HepG2 (cell line): ENCODE data around the gene STMN1. TPM values are rescaled to one million over a fixed set of nuclear protein-coding genes. Genes with fewer than 3 reads are reported as not detected.

Source experiments
- CBFB ChIP-seq: sonication (generic); formaldehyde crosslinking; IDR thresholded peaks from 2 replicates; pipeline ENCODE4 v1.4.0; 2020; ENCODE audit warnings: missing genetic modification reagents
- CEBPG ChIP-seq: IDR thresholded peaks from 2 replicates; pipeline ENCODE4 v1.6.1; 2016
- FOXM1 ChIP-seq: sonication (generic); formaldehyde crosslinking; IDR thresholded peaks from 2 replicates; pipeline ENCODE4 v1.5.0; 2020; ENCODE audit warnings: missing genetic modification reagents
- HOXD1 ChIP-seq: sonication (generic); formaldehyde crosslinking; IDR thresholded peaks from 2 replicates; pipeline ENCODE4 v1.5.0; 2020; ENCODE audit warnings: missing genetic modification reagents
- KAT7 ChIP-seq: IDR thresholded peaks from 2 replicates; pipeline ENCODE4 v1.6.1; 2018; ENCODE audit warnings: borderline replicate concordance, missing compliant biosample characterization
- KLF9 ChIP-seq: IDR thresholded peaks from 2 replicates; pipeline ENCODE4 v1.6.1; 2016; ENCODE audit warnings: low read depth
- PHF20 ChIP-seq: sonication (generic); formaldehyde crosslinking; IDR thresholded peaks from 2 replicates; pipeline ENCODE4 v1.5.0; 2020; ENCODE audit warnings: mild to moderate bottlenecking, missing genetic modification reagents
- SOX13 ChIP-seq, 3 experiments: fragments of 450-650 bp in 1 of 3; sonication (generic) in 1 of 3; formaldehyde crosslinking in 1 of 3; IDR thresholded peaks in 2 of 3; conservative IDR thresholded peaks in 1 of 3; 2 replicates each; pipeline versions ENCODE4 v1.5.0 to v1.6.1; 2016 to 2020; ENCODE audit warnings: antibody characterized with exemption in 1 of 3, mild to moderate bottlenecking in 1 of 3, missing compliant biosample characterization in 1 of 3, missing genetic modification reagents in 1 of 3, moderate library complexity in 1 of 3
- ZFP37 ChIP-seq: sonication (generic); formaldehyde crosslinking; IDR thresholded peaks from 2 replicates; pipeline ENCODE4 v1.4.0; 2020; ENCODE audit warnings: missing genetic modification reagents, borderline replicate concordance
- ZNF451 ChIP-seq: sonication (generic); formaldehyde crosslinking; IDR thresholded peaks from 2 replicates; pipeline ENCODE4 v1.5.0; 2020; ENCODE audit warnings: mild to moderate bottlenecking, missing genetic modification reagents
- ZNF660 ChIP-seq: sonication (generic); formaldehyde crosslinking; IDR thresholded peaks from 2 replicates; pipeline ENCODE4 v1.5.1; 2020; ENCODE audit warnings: mild to moderate bottlenecking, low read depth, missing genetic modification reagents, borderline replicate concordance
- polyA plus RNA-seq, 8 experiments: library from polyadenylated mRNA; depleted of rRNA in 3 of 8; stranded (reverse) in 7 of 8; unstranded in 1 of 8; fragments of >200 nt; fragmentation: Illumina TruSeq in 4 of 8; extraction: Trizol in 4 of 8; gene quantifications; 2 replicates each; pipeline versions ENCODE4 v1.2.1 to v1.2.3, GENCODE V29; 2011 to 2016; ENCODE audit warnings: low read depth in 4 of 8, missing spikeins in 1 of 8, mixed read lengths in 1 of 8; ENCODE audit not compliant: insufficient read depth in 1 of 8
- total RNA-seq, 5 experiments: library from RNA; depleted of rRNA; stranded (reverse); fragments of >200 nt; fragmentation: Illumina TruSeq; extraction: Trizol; gene quantifications; 2 replicates each; pipeline ENCODE4 v1.2.3, GENCODE V29; 2016; ENCODE audit warnings: low read depth in 1 of 5
- TF ChIP-seq, protein P1 (sequence below): sonication (generic); formaldehyde crosslinking; IDR thresholded peaks from 2 replicates; pipeline ENCODE4 v1.4.0; 2020; ENCODE audit warnings: missing genetic modification reagents
- TF ChIP-seq, protein P2 (sequence below): IDR thresholded peaks from 2 replicates; pipeline ENCODE4 v1.6.1; 2016; ENCODE audit warnings: mild to moderate bottlenecking
- TF ChIP-seq, protein P3 (sequence below): sonication (generic); formaldehyde crosslinking; IDR thresholded peaks from 2 replicates; pipeline ENCODE4 v1.4.0; 2020; ENCODE audit warnings: mild to moderate bottlenecking, missing genetic modification reagents

Gene STMN1
- total and polyA plus RNA-seq, 2 of the 13 experiments (the other 11 are each of a cell fraction or from before 2014, with no cell fraction given), result 45.9 to 409 TPM

GRCh38 chr1:25875856-25876692 lies 30.1 kb downstream of the STMN1 start (continued):
- TF ChIP-seq, protein P1, sequence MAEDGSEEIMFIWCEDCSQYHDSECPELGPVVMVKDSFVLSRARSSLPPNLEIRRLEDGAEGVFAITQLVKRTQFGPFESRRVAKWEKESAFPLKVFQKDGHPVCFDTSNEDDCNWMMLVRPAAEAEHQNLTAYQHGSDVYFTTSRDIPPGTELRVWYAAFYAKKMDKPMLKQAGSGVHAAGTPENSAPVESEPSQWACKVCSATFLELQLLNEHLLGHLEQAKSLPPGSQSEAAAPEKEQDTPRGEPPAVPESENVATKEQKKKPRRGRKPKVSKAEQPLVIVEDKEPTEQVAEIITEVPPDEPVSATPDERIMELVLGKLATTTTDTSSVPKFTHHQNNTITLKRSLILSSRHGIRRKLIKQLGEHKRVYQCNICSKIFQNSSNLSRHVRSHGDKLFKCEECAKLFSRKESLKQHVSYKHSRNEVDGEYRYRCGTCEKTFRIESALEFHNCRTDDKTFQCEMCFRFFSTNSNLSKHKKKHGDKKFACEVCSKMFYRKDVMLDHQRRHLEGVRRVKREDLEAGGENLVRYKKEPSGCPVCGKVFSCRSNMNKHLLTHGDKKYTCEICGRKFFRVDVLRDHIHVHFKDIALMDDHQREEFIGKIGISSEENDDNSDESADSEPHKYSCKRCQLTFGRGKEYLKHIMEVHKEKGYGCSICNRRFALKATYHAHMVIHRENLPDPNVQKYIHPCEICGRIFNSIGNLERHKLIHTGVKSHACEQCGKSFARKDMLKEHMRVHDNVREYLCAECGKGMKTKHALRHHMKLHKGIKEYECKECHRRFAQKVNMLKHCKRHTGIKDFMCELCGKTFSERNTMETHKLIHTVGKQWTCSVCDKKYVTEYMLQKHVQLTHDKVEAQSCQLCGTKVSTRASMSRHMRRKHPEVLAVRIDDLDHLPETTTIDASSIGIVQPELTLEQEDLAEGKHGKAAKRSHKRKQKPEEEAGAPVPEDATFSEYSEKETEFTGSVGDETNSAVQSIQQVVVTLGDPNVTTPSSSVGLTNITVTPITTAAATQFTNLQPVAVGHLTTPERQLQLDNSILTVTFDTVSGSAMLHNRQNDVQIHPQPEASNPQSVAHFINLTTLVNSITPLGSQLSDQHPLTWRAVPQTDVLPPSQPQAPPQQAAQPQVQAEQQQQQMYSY (CRISPR knock-in tag), result peak; percentile 14; the same call in 1 of the 2 replicates
- TF ChIP-seq ZFP37, result no peak
- no peak for TF ChIP-seq ZNF660 (CRISPR knock-in tag)
- 0 out of 2 replicates have a peak, but pooled peaks have one; percentile 6 for TF ChIP-seq CBFB
- TF ChIP-seq ZNF451 (CRISPR knock-in tag), result no peak
- peak; percentile 25; the same call in 1 of the 2 replicates for TF ChIP-seq KAT7 (CRISPR knock-in tag)
- TF ChIP-seq CEBPG, result no peak
- no peak for TF ChIP-seq FOXM1
- TF ChIP-seq, protein P2, sequence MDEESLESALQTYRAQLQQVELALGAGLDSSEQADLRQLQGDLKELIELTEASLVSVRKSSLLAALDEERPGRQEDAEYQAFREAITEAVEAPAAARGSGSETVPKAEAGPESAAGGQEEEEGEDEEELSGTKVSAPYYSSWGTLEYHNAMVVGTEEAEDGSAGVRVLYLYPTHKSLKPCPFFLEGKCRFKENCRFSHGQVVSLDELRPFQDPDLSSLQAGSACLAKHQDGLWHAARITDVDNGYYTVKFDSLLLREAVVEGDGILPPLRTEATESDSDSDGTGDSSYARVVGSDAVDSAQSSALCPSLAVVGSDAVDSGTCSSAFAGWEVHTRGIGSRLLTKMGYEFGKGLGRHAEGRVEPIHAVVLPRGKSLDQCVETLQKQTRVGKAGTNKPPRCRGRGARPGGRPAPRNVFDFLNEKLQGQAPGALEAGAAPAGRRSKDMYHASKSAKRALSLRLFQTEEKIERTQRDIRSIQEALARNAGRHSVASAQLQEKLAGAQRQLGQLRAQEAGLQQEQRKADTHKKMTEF (CRISPR knock-in tag), result peak; percentile 2; the same call in 1 of the 2 replicates
- TF ChIP-seq HOXD1 (CRISPR knock-in tag), result no peak
- no peak for TF ChIP-seq SOX13 (IDR thresholded peaks at IDR 0.05)
- 0 out of 4 replicates have a peak, but pooled peaks of 1 of the 2 experiments have one; percentile 1 for TF ChIP-seq SOX13 (CRISPR knock-in tag; conservative IDR thresholded peaks at IDR 0.05 in 1 of 2, IDR thresholded peaks at IDR 0.05 in 1 of 2)
- 0 out of 2 replicates have a peak, but pooled peaks have one; percentile 2 for TF ChIP-seq KLF9 (CRISPR knock-in tag)
- TF ChIP-seq PHF20, result peak; percentile 19; the same call in 1 of the 2 replicates
- TF ChIP-seq, protein P3, sequence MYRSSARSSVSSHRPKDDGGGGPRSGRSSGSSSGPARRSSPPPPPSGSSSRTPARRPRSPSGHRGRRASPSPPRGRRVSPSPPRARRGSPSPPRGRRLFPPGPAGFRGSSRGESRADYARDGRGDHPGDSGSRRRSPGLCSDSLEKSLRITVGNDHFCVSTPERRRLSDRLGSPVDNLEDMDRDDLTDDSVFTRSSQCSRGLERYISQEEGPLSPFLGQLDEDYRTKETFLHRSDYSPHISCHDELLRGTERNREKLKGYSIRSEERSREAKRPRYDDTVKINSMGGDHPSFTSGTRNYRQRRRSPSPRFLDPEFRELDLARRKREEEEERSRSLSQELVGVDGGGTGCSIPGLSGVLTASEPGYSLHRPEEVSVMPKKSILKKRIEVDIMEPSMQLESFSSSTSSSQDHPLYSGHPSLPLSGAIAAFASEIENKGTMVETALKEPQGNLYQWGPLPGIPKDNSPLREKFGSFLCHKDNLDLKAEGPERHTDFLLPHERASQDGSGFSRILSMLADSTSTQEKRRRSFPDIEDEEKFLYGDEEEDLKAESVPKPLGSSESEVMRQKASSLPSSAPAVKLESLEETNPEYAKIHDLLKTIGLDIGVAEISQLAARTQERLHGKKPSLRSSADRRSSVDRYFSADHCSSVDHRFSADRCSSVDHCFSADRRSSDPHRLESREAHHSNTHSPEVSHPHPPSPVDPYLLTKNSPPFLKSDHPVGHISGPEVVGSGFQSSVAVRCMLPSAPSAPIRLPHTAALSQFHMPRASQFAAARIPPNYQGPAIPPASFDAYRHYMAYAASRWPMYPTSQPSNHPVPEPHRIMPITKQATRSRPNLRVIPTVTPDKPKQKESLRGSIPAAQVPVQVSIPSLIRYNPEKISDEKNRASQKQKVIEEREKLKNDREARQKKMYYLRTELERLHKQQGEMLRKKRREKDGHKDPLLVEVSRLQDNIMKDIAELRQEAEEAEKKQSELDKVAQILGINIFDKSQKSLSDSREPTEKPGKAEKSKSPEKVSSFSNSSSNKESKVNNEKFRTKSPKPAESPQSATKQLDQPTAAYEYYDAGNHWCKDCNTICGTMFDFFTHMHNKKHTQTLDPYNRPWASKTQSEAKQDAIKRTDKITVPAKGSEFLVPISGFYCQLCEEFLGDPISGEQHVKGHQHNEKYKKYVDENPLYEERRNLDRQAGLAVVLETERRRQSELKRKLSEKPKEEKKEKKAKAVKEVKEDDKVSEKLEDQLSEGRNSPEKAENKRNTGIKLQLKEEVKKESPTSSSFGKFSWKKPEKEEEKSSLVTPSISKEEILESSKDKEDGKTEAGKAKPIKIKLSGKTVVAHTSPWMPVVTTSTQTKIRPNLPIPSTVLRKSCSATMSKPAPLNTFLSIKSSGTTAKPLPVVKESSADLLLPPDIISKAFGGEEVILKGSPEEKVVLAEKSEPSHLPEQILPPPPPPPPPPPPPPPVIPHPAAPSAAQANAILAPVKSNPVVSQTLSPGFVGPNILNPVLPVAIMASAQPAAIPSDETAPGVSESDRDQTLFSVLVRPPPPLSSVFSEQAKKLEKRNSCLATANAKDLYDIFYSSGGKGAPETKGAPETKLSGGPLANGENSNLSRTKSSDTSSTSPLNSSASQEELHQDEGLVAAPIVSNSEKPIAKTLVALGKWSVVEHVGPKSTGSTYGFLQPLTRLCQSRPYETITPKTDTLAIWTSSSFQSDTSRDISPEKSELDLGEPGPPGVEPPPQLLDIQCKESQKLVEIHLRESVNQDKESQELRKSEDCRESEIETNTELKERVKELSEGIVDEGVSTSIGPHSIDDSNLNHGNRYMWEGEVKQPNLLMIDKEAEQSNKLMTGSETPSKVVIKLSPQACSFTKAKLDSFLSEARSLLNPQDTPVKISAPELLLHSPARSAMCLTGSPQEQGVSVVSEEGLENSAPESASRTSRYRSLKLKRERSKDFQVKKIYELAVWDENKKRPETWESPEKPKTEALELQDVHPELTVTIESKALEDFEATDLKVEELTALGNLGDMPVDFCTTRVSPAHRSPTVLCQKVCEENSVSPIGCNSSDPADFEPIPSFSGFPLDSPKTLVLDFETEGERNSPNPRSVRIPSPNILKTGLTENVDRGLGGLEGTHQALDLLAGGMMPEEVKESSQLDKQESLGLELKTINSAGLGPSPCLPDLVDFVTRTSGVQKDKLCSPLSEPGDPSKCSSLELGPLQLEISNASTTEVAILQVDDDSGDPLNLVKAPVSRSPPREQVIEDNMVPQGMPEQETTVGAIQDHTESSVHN, result no peak
